IMR-90 (cell line): ENCODE data around the gene WDR91. TPM values are rescaled to one million over a fixed set of nuclear protein-coding genes. Genes with fewer than 3 reads are reported as not detected.

Experiments used
- ATAC-seq: fragments of 200-7000 bp; cut with Tn5 transposase; 2 replicates; pipeline ENCODE4 v1.9.1; 2020; ENCODE audit warnings: low read depth, mild to moderate bottlenecking, moderate library complexity
- BruUV-seq: library from RNA; stranded (reverse); fragments of 400-500 nt; replicated peaks from 2 replicates; lab custom pipeline; 2021; lab: Mats Ljungman, UMichigan
- CTCF ChIA-PET: fragments of 300-600 bp; formaldehyde crosslinking; extraction: SDS; loops from one replicate; lab custom pipeline; 2021; ENCODE audit warnings: antibody characterized with exemption; lab: Yijun Ruan, JAX
- POLR2A ChIA-PET: fragments of 300-600 bp; sonication (Branson Sonifier 250); formaldehyde crosslinking; loops from one replicate; lab custom pipeline; 2022; ENCODE audit warnings: antibody characterized with exemption; ENCODE audit not compliant: unreplicated experiment; lab: Charles Lee
- DNase-seq: peaks from one replicate; pipeline ENCODE4 v3.0.0; 2013
- H2AFZ ChIP-seq: replicated peaks from 2 replicates; pipeline ENCODE3; 2013; ENCODE audit warnings: low read length, mild to moderate bottlenecking; ENCODE audit not compliant: poor library complexity
- H2AK5ac ChIP-seq: 2 replicates; pipeline ENCODE4 v1.6.1; 2013; ENCODE audit warnings: low read depth, low read length, inconsistent platforms
- H2AK9ac ChIP-seq: replicated peaks from 2 replicates; pipeline ENCODE3; 2013; ENCODE audit warnings: mild to moderate bottlenecking, low read depth, low read length, moderate library complexity; ENCODE audit not compliant: poor library complexity
- H2BK120ac ChIP-seq: 2 replicates; pipeline ENCODE4 v1.6.1; 2013; ENCODE audit warnings: low read depth, low read length, inconsistent platforms
- H2BK15ac ChIP-seq: 3 replicates; pipeline ENCODE4 v1.6.1; 2013; ENCODE audit warnings: low read depth, low read length, inconsistent platforms
- H2BK20ac ChIP-seq: 2 replicates; pipeline ENCODE4 v1.6.1; 2013; ENCODE audit warnings: low read depth, mild to moderate bottlenecking, inconsistent platforms, low read length, moderate library complexity
- H2BK5ac ChIP-seq: 2 replicates; pipeline ENCODE4 v1.6.1; 2013; ENCODE audit warnings: mild to moderate bottlenecking, low read depth, low read length, inconsistent platforms; ENCODE audit not compliant: poor library complexity, severe bottlenecking
- H3K14ac ChIP-seq: replicated peaks from 2 replicates; pipeline ENCODE4 v1.6.1; 2013; ENCODE audit warnings: low read depth, low read length, inconsistent platforms
- H3K18ac ChIP-seq: 2 replicates; pipeline ENCODE4 v1.6.1; 2013; ENCODE audit warnings: low read depth, low read length, control low read depth
- H3K23ac ChIP-seq: 2 replicates; pipeline ENCODE4 v1.6.1; 2013; ENCODE audit warnings: low read depth, low read length, inconsistent platforms
- H3K27ac ChIP-seq: 2 replicates; pipeline ENCODE4 v1.5.1; 2013; ENCODE audit warnings: mild to moderate bottlenecking, control low read depth, low read length; ENCODE audit not compliant: insufficient read depth
- H3K27me3 ChIP-seq: 2 replicates; pipeline ENCODE4 v1.6.1; 2013; ENCODE audit warnings: low read length; ENCODE audit not compliant: control insufficient read depth, insufficient read depth
- H3K36me3 ChIP-seq: 2 replicates; pipeline ENCODE4 v1.6.1; 2013; ENCODE audit warnings: low read length, mixed read lengths; ENCODE audit not compliant: control insufficient read depth, insufficient read depth
- H3K4ac ChIP-seq: 2 replicates; pipeline ENCODE4 v1.6.1; 2013; ENCODE audit warnings: low read depth, low read length, inconsistent platforms
- H3K4me1 ChIP-seq: 2 replicates; pipeline ENCODE4 v1.6.1; 2013; ENCODE audit warnings: low read length, mixed read lengths; ENCODE audit not compliant: control insufficient read depth, insufficient read depth
- H3K4me2 ChIP-seq: 2 replicates; pipeline ENCODE4 v1.6.1; 2013; ENCODE audit warnings: low read depth, mild to moderate bottlenecking, control low read depth, low read length, moderate library complexity
- H3K4me3 ChIP-seq: 2 replicates; pipeline ENCODE4 v1.5.1; 2013; ENCODE audit warnings: low read depth, mild to moderate bottlenecking, control low read depth, low read length, moderate library complexity; ENCODE audit not compliant: insufficient read depth
- H3K56ac ChIP-seq: 2 replicates; pipeline ENCODE4 v1.6.1; 2013; ENCODE audit warnings: low read length, inconsistent platforms; ENCODE audit not compliant: insufficient read depth; ENCODE audit errors: extremely low read depth
- H3K79me1 ChIP-seq, 2 experiments: 2 replicates each; pipeline ENCODE4 v1.6.1; 2013; ENCODE audit warnings: low read length in 2 of 2, inconsistent platforms in 1 of 2, low read depth in 1 of 2
- H3K9ac ChIP-seq: 2 replicates; pipeline ENCODE4 v1.6.1; 2013; ENCODE audit warnings: low read depth, low read length, control low read depth
- H3K9me1 ChIP-seq: 2 replicates; pipeline ENCODE4 v1.6.1; 2013; ENCODE audit warnings: low read length, inconsistent platforms; ENCODE audit not compliant: insufficient read depth
- H3K9me3 ChIP-seq: 2 replicates; pipeline ENCODE4 v1.6.1; 2013; ENCODE audit warnings: low read length; ENCODE audit not compliant: control insufficient read depth, insufficient read depth
- H4K20me1 ChIP-seq: 2 replicates; pipeline ENCODE4 v1.6.1; 2013; ENCODE audit warnings: low read length, inconsistent platforms; ENCODE audit not compliant: insufficient read depth
- H4K5ac ChIP-seq: 2 replicates; pipeline ENCODE4 v1.6.1; 2013; ENCODE audit warnings: mild to moderate bottlenecking, low read depth, low read length, control low read depth
- H4K8ac ChIP-seq, 2 experiments: 2 replicates each; pipeline ENCODE4 v1.6.1; 2013; ENCODE audit warnings: low read depth in 2 of 2, low read length in 2 of 2, control low read depth in 1 of 2, inconsistent platforms in 1 of 2
- H4K91ac ChIP-seq: 2 replicates; pipeline ENCODE4 v1.6.1; 2013; ENCODE audit warnings: low read depth, low read length, inconsistent platforms; ENCODE audit not compliant: insufficient read depth
- BHLHE40 ChIP-seq: fragments of 150-350 bp; IDR thresholded peaks from 2 replicates; pipeline ENCODE4 v1.6.1; 2016; ENCODE audit warnings: mild to moderate bottlenecking, low read depth, low read length
- CEBPB ChIP-seq: IDR thresholded peaks from 2 replicates; pipeline ENCODE4 v1.6.1; 2012; ENCODE audit warnings: low read depth, low read length, improper control_type of control experiment
- CHD1 ChIP-seq: IDR thresholded peaks from 2 replicates; pipeline ENCODE4 v1.6.1; 2012; ENCODE audit warnings: low read depth, low read length, improper control_type of control experiment
- CTCF ChIP-seq: conservative IDR thresholded peaks from 2 replicates; pipeline ENCODE4 v1.5.1; 2012; ENCODE audit warnings: mild to moderate bottlenecking, low read depth, low read length, improper control_type of control experiment
- FOS ChIP-seq: fragments of 150-350 bp; IDR thresholded peaks from 2 replicates; pipeline ENCODE4 v1.6.1; 2016; ENCODE audit warnings: low read depth, low read length
- MAFK ChIP-seq: IDR thresholded peaks from 2 replicates; pipeline ENCODE4 v1.6.1; 2012; ENCODE audit warnings: low read depth, low read length, improper control_type of control experiment
- MAZ ChIP-seq: IDR thresholded peaks from 2 replicates; pipeline ENCODE4 v1.6.1; 2012; ENCODE audit warnings: low read depth, mild to moderate bottlenecking, low read length, improper control_type of control experiment, moderate library complexity, borderline replicate concordance
- NFE2L2 ChIP-seq: fragments of 150-350 bp; IDR thresholded peaks from 2 replicates; pipeline ENCODE4 v1.6.1; 2016; ENCODE audit warnings: low read depth, mild to moderate bottlenecking, low read length
- RAD21 ChIP-seq: IDR thresholded peaks from 2 replicates; pipeline ENCODE4 v1.6.1; 2012; ENCODE audit warnings: low read length, improper control_type of control experiment
- RCOR1 ChIP-seq: IDR thresholded peaks from 2 replicates; pipeline ENCODE4 v1.6.1; 2012; ENCODE audit warnings: mild to moderate bottlenecking, low read length, improper control_type of control experiment; ENCODE audit not compliant: insufficient replicate concordance
- WGBS, 2 experiments: methylation state at CpG; one replicate each; pipeline versions ENCODE4 v1.1.5 to v1.1.7; 2013; ENCODE audit warnings: missing lambda C conversion rate in 2 of 2; ENCODE audit not compliant: insufficient read length in 1 of 2; ENCODE audit errors: extremely low coverage in 2 of 2; 5-methylcytosine and 5-hydroxymethylcytosine counted together
- dilution Hi-C: fragments of 300-500 bp; cut with HindIII; formaldehyde crosslinking; loops from one replicate; pipeline ENCODE4 v1.14.3; 2018; ENCODE audit warnings: low sequenced_read_pairs; ENCODE audit not compliant: unreplicated experiment
- in situ Hi-C: fragments of 300-500 bp; cut with MboI; formaldehyde crosslinking; loops from 3 replicates; pipeline ENCODE4 v1.14.3; 2019; ENCODE audit warnings: low sequenced_read_pairs, inconsistent platforms, mixed read lengths
- intact Hi-C: fragments of 100-400 bp; cut with micrococcal nuclease; formaldehyde crosslinking; loops from 2 replicates; pipeline ENCODE4 v1.10.0; 2022
- polyA plus RNA-seq, 3 experiments: library from polyadenylated mRNA; depleted of rRNA; stranded (reverse); fragments of >200 nt; gene quantifications; 2 replicates each; pipeline ENCODE4 v1.2.3, GENCODE V29; 2012; ENCODE audit warnings: low replicate concordance in 1 of 3
- total RNA-seq: library from RNA; depleted of rRNA; stranded (reverse); fragments of >200 nt; gene quantifications from 2 replicates; pipeline ENCODE4 v1.2.3, GENCODE V29; 2012
- TF ChIP-seq, protein P1 (sequence below): fragments of 150-350 bp; IDR thresholded peaks from 2 replicates; pipeline ENCODE4 v1.6.1; 2016; ENCODE audit warnings: low read depth, mild to moderate bottlenecking, low read length, moderate library complexity, borderline replicate concordance
- TF ChIP-seq, protein P2 (sequence below): fragments of 150-350 bp; IDR thresholded peaks from 2 replicates; pipeline ENCODE4 v1.6.1; 2017; ENCODE audit warnings: mild to moderate bottlenecking, antibody characterized with exemption, low read length, low read depth

The WDR91 gene
- total and polyA plus RNA-seq, 2 of the 4 experiments (the other 2 are of a cell fraction), result 5.2 to 10.3 TPM

DNA sequence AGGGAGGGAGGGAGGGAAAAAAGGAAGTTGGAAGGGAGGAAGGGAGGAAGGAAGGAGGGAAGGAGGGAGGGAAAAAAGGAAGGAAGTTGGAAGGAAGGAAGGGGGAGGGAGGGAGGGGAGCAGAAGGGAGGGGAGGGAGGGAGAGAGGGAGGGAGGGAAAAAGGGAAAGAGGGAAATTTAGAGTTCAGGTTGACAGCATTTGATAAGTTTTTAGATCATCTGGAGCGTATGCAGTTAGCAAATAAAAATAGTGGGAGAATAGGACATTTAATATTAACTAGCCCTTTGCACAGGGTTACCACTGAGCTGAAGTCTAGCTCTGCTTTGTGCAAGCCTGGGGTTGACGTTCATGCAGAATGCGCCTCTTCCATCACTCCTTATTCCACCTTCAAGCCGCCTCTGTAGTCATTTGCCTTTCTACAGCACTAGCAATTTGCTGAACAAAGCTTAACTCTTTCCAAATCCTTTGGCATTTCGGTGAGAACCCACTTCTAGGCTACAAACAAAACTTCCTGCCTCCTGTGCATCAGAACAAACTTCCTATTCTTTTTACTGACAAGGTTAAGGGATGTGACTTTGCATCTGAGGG lies 30.9 kb upstream of the WDR91 start:
- Histone ChIP-seq H4K5ac (no peak overlapping the region), H3K14ac (no peak overlapping the region), H3K79me1 (no peaks in the 10 kb centered on the region), H2BK120ac (no peak overlapping the region), H3K27me3 (peaks cover 35% of the 10 kb centered on the region), H3K23ac (no peak overlapping the region), H3K4me1 (no peaks in the 10 kb centered on the region), H3K4me2 (no peak overlapping the region), H3K4ac (no peak overlapping the region), H2BK5ac (no peak overlapping the region), H3K36me3 (no peaks in the 10 kb centered on the region), H3K56ac (no peak overlapping the region), H3K9me1 (no peaks in the 10 kb centered on the region), H2AK9ac (no peak overlapping the region), H2AFZ (no peak overlapping the region), H2BK20ac (no peak overlapping the region), H2AK5ac (no peak overlapping the region), H3K18ac (no peak overlapping the region), H3K27ac (no peak overlapping the region), H2BK15ac (no peak overlapping the region), H4K8ac (no peak overlapping the region), H4K91ac (no peak overlapping the region), H3K4me3 (no peak overlapping the region), H3K9ac (no peak overlapping the region), H3K9me3 (no peaks in the 10 kb centered on the region), H4K20me1 (no peaks in the 10 kb centered on the region)
- DNase-seq (no peak), ATAC-seq (no peak)
- ChIA-PET POLR2A (no interaction called here), CTCF (no interaction called here)
- 59% methylated on average over 4 of the region's 5 CpGs; no CpG with 5 or more reads in 1 of the 2 experiments for WGBS, 2 experiments
- in situ Hi-C loops, result no loop called here
- dilution Hi-C loops, result no loop called here
- intact Hi-C loops, result no loop called here
- TF ChIP-seq MAZ, result no peak
- TF ChIP-seq MAFK, result no peak
- TF ChIP-seq, protein P1, sequence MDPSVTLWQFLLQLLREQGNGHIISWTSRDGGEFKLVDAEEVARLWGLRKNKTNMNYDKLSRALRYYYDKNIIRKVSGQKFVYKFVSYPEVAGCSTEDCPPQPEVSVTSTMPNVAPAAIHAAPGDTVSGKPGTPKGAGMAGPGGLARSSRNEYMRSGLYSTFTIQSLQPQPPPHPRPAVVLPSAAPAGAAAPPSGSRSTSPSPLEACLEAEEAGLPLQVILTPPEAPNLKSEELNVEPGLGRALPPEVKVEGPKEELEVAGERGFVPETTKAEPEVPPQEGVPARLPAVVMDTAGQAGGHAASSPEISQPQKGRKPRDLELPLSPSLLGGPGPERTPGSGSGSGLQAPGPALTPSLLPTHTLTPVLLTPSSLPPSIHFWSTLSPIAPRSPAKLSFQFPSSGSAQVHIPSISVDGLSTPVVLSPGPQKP, result no peak
- TF ChIP-seq RAD21, result no peak
- no peak for TF ChIP-seq CEBPB
- no peak for TF ChIP-seq CHD1
- TF ChIP-seq BHLHE40, result no peak
- TF ChIP-seq FOS, result no peak
- TF ChIP-seq RCOR1, result no peak
- TF ChIP-seq, protein P2, sequence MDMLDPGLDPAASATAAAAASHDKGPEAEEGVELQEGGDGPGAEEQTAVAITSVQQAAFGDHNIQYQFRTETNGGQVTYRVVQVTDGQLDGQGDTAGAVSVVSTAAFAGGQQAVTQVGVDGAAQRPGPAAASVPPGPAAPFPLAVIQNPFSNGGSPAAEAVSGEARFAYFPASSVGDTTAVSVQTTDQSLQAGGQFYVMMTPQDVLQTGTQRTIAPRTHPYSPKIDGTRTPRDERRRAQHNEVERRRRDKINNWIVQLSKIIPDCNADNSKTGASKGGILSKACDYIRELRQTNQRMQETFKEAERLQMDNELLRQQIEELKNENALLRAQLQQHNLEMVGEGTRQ, result no peak
- TF ChIP-seq CTCF, result no peak
- TF ChIP-seq NFE2L2, result no peak
- BruUV-seq, result no TSS peak
